GM11168 (cell line): Measurements from ENCODE around the gene MLXIP.
"Not testable (repeated sequence)": the region's sequence is repeated elsewhere in the genome, so short reads cannot be mapped to it uniquely, and the experiment has no call there.

Experiments used
- in situ Hi-C: fragments of 300-500 bp; cut with MboI; formaldehyde crosslinking; loops from one replicate; pipeline ENCODE4 v1.12.0; 2022; ENCODE audit warnings: low sequenced_read_pairs; ENCODE audit not compliant: unreplicated experiment

Gene MLXIP

DNA sequence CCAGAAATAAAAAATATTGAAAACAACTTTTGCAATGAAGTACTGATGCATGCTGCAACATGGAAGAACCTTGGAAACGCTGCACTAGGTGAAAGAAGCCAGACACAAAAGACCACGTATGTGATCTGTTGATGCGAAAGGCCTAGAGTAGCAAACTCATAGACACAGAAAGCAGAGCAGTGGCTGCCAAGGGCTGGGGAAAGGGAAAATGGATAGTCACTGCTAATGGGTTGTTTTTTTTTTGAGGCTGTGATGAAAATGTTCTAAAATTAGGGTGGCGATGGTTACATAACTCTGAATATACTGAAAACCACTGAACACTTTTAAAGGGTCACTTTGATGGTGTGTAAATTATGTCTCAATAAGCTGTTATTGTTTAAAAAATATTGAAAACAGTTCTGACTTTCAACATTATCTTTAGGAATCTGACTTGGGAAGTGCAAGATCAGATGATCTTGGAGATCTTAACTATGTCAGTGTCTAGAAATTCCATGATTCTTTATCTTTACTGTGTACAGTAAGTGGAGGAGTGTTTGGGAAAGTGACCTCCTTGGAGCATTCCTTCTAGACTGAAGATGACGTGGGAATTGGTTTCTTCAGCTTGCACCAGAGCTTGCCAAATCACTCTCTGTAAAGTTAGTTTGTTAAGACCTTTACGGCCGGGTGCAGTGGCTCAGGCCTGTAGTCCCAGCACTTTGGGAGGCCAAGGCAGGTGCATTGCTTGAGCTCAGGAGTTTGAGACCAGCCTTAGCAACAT, 12.4 kb downstream of the MLXIP start:
- in situ Hi-C loops = no loop called here

DNA sequence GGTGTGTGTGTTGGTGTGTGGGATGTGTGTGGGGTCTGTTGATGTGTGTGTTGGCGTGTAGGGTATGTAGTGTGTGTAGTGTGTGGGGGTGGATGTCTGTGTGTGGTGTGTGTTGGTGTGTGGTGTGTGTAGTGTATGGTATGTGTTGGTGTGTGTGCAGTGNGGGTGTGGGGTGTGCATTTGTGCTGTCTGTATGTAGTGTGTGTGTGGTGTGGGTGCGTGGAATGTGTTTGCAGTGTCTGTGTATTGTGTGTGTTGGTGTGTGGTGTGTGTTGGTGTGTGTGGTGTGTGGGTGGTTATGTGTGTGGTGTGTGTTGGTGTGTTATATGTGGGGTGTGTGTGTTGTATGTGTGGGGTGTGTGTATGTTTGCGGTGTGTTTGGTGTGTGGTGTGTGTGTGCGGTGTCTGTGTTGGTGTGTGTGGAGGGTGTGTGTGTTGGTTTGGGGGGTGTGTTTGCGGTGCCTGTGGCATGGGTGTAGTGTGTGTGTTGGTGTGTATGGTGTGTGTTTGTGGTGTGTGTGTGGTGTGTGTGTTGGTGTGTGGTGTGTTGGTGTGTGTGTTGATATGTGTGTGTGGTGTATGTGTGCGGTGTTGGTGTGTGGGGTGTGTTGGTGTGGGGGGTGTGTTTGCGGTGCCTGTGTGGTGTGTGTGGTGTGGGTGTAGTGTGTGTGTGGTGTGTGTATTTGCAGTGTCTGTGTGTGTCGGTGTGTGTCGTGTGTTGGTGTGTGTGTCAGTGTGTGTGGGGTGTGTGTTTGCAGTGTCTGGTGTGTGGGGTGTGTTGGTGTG, 14.7 kb downstream of the MLXIP start:
- in situ Hi-C loops = no loop called here

DNA sequence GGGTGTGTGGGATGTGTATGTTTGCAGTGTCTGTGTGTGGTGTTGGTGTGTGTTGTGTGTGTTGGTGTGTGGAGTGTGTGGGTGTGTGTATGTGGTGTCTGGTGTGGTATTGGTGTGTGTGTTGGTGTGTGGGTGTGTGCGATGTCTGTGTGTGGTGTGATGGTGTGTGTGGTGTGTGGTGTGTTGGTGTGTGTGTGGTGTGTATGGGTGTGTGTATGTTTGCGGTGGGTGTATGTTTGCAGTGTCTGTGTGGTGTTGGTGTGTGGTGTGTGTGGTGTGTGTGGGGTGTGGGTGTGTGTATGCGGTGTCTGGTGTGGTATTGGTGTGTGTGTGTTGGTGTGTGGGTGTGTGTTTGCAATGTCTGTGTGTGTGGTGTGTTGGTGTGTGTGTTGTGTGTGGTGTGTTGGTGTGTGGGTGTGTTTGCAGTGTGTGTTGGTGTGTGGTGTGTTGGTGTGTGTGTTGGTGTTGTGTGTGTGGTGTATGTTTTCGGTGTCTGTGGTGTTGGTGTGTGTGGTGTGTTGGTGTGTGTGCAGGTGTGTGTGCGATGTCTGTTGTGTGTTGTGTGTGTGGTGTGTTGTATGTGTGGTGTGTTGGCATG, 15.7 kb downstream of the MLXIP start:
- in situ Hi-C loops = no loop called here

GRCh38 chr12:122094735-122095631, 16.4 kb downstream of the MLXIP start:
- in situ Hi-C loops = no loop called here

- in situ Hi-C loops = no loop called here
These were observed 17.5 kb downstream of the MLXIP start for GRCh38 chr12:122096014-122096413.

DNA sequence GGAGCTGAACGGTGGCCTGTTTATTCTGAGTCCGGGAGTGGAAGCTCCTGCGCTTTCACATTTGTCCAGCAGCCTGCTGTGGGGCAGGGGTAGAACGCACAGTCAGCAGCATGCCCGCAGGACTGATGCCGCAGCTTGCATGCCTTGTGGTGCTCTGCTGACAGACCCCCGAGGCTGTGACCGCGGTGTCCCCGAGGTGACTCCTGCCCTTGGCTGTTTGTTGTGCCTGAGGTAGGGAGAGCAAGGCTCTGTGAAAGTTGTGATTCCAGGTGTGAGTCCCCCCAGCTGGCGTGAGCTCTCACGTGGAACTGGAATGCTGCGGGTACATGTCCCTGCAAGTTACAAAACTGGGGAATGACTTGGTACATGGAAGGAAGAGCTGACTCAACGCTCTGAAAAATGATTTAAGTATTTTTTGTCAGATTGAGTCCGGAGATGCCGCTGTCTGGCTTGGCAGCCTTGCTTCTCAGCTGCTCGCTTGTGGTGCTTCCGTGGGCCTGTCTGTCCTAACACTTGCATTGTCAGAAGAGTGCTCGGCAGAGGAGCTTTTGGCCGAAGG, 18.1 kb downstream of the MLXIP start:
- in situ Hi-C loops = no loop called here

- in situ Hi-C loops = no loop called here
These were observed 19.0 kb downstream of the MLXIP start for GRCh38 chr12:122097584-122097926.

- in situ Hi-C loops = no loop called here
These were observed 19.6 kb downstream of the MLXIP start for GRCh38 chr12:122097927-122098756.

DNA sequence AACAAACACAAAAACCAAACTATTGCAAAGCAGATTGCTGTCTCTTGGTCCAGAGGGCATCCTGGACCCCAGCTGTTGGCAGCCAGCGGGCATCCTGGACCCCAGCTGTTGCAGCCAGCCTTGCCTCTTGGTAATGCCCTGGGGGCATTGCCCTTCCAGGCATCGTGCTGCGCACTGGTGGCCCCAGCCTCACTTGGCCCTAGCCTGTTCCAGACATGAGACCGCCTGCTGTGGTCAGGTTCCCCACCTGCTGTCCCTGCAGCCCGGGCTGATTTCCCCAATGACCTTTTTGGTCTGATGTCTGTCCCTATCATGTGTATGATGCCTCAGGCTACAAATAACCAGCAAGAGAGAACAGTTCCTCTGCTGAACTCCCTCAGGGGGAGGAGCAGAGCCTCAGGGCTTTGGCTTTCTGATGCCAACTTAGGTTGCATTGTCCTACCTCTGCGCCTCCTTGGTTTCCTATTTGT, 20.8 kb downstream of the MLXIP start:
- in situ Hi-C loops = no loop called here

DNA sequence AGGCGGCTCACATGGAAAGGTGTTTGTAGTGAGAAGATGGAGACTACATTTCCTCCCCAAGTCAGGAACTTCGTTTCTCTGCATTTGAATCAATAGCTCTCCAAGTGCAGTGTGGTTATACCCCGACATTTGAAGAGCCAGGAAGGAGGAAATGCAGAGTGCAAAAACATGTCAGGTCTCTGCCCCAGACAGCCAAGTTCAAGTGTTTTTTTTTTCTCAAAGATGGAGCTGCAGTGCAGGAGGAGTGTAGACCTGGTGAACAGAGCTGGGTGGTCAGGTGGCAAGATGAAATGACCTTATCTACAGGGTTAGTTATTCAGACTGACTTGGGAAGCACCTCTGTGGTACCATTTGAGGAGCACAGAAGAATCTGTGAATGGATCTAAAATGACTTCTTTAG, 21.3 kb downstream of the MLXIP start:
- in situ Hi-C loops = no loop called here

DNA sequence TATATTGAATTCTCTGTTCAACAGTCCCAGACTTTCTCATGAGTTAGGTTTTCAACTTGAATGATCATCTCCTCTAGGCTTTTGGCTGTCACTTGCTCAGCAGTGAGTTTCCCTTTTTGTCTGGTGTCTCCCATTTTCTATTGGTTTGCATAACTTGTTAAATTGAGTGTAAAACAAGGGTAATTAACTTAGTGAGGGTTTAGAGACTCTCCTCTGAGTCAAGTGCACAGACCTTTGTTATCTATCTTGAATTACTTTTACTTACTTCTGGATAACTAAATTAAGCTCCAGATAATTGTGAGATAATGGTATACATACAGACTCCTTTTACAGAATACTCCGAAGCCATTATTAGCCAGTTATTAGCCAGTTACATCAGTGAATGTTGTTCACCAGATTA, 22.0 kb downstream of the MLXIP start:
- in situ Hi-C loops = no loop called here

DNA sequence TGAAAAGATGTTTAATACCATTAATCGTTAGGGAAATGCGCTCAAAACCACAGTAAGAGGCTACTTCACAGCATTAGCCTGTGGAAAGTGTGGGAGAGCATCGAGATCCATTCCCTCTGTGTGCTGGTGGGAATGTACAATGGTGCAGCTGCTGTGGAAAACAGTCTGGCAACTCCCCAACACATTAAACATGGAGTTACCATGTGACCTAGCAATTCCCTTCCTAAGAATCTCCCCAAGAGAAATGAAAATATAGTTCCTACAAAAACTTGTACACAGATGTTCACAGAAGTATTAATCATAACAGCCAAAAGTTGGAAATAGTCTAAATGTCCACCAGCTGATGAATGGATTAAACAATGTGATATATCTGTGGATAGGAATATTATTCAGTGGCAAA, 23.8 kb downstream of the MLXIP start:
- in situ Hi-C loops = no loop called here

GRCh38 chr12:122104844-122105243, 26.3 kb downstream of the MLXIP start:
- in situ Hi-C loops = no loop called here

DNA sequence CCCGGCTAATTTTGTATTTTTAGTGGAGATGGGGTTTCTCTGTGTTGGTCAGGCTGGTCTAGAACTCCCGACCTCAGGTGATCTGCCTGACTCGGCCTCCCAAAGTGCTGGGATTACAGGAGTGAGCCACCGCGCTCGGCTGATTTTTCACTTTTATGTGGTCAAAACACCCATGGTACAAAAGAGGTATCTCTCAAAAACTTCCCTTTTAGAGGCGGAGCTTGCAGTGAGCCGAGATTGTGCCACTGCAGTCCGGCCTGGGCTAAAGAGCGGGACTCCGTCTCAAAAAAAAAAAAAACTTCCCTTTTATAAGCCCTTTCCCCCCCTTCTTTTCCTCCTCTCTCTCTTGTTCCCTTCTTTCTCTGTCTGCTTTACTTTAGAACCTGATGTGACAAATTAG, 26.9 kb downstream of the MLXIP start:
- in situ Hi-C loops = not testable (repeated sequence)

- in situ Hi-C loops = no loop called here
These were observed 28.3 kb downstream of the MLXIP start for GRCh38 chr12:122106843-122107242.

DNA sequence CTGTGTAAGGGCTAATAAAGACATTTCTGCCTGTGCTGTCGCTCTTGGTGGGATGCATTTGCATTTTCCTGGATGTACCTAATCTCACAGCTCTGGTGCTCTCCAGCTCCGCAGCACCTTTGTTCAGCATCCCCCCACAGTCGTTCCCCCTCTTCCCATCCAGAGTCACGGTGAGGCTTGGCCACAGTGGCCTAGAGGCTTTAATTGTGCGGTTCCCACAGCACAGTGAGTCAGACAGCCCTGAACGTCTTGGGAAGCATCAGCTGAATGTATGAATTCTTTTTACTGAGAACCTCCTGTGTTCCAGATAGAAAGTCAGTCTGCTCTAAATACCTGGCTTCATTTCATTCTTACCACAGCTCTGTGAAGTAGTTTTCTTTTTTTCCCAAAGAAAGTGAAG, 28.7 kb downstream of the MLXIP start:
- in situ Hi-C loops = no loop called here

DNA sequence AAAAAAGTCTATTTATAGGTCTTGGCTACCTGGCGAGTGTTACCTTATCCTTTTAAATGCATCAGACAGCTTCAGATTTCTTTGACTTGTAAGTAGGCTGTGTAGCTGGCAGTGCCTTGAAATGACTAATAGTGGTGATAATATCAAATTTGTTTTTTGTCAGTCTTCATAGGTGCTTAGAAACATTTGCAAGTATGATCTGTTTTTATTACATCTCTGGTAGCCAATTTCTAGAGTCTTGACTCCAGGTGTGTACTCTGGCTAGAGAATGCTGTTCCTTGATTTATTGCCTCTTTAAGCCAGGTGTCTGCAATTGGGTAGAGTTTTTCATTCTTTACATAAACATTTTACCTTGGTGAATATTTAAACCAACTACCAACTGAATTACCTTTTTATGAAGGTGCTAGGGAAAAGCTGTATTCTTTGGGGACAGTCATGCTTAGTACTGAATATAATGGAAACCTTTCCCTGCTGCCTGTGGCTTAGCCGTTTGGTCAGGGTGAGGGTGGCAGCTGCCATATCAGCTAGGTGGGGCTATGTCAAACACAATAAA, 32.6 kb downstream of the MLXIP start:
- in situ Hi-C loops = no loop called here

DNA sequence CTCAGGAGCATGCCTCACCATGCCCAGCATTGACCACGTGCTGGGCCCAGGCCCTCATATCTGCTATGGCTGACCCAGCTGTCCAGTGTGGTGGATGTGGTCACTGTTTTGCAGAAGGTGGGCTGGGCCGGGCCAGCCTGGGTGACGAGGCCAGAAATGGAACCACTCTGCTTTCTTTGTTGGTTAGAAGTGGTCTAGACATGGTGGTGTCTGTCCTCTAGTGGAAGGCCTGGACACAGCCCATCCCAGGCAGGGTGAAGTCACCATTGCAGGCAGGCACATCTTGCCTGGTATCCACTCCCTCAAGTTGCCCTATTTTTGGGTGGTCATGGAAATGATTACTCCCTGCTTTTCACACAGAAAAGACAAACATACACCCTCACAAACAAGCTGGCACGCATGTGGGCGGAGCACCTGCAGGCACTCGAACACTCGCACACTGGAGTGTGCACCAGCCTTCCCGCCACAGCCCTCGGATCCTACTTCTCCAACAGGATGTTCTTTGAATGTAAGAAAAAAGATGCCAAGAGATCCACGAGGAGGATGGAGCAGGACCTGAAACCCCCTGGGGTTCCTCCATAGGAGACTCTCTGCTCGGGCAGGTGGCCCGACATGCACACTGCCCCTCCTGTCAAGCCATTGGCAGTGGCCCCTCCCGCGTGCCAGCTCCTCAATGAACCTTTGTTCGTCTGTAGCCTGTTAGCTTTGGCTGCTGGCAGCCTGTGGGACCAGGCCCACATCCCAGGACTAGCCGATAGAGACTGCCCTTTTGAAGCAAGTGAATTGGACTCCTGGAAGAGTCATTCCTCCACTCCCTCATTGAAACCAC, 38.4 kb downstream of the MLXIP start:
- in situ Hi-C loops = no loop called here
